Gastrocnemius medialis (tissue), 4 donors: ENCODE measurements around the gene CDH8. TPM values are rescaled to one million over a fixed set of nuclear protein-coding genes. Genes with fewer than 3 reads are reported as not detected.

Source experiments
- ATAC-seq, 2 donors: fragments of 150-250 bp; one replicate each; pipeline ENCODE4 v1.9.1; 2016
- DNase-seq, 2 donors: peaks; one replicate each; pipeline ENCODE4 v3.0.0-alpha.2; 2019
- H3K27ac ChIP-seq, 4 donors: fragments of 200-600 bp; sonication (generic); 1 replicate in 1 of 4; 2 replicates in 3 of 4; pipeline ENCODE4 v1.5.1; 2016 to 2018; ENCODE audit warnings: mild to moderate bottlenecking in 2 of 4, moderate library complexity in 1 of 4
- H3K27me3 ChIP-seq, 3 donors: fragments of 200-600 bp; sonication (generic) in 2 of 3; 1 replicate in 1 of 3; 2 replicates in 2 of 3; pipeline versions ENCODE4 v1.5.1 to v1.6.0; 2016 to 2019; ENCODE audit warnings: mild to moderate bottlenecking in 1 of 3, moderate library complexity in 1 of 3
- H3K36me3 ChIP-seq, 2 donors: fragments of 200-600 bp; sonication (generic) in 1 of 2; one replicate each; pipeline ENCODE4 v1.5.1; 2017 to 2018
- H3K4me1 ChIP-seq, 2 donors: fragments of 200-600 bp; sonication (generic) in 1 of 2; one replicate each; pipeline ENCODE4 v1.5.1; 2016 to 2017; ENCODE audit warnings: mild to moderate bottlenecking in 2 of 2
- H3K4me3 ChIP-seq, 4 donors: fragments of 200-600 bp; sonication (generic) in 3 of 4; 1 replicate in 1 of 4; 2 replicates in 3 of 4; pipeline ENCODE4 v1.5.1; 2016 to 2019; ENCODE audit warnings: mild to moderate bottlenecking in 2 of 4
- H3K9me3 ChIP-seq, 3 donors: fragments of 200-600 bp; sonication (generic) in 2 of 3; 1 replicate in 1 of 3; 2 replicates in 2 of 3; pipeline ENCODE4 v1.5.1; 2016 to 2019
- POLR2A ChIP-seq, 2 donors: fragments of 450-650 bp; IDR thresholded peaks; one replicate each; pipeline ENCODE4 v1.6.1; 2017; ENCODE audit warnings: antibody characterized with exemption in 2 of 2, mild to moderate bottlenecking in 2 of 2, moderate library complexity in 2 of 2
- in situ Hi-C, 4 donors: fragments of 200-750 bp; cut with MboI; loops; one replicate each; pipeline versions ENCODE4 v1.15.0 to v1.8.0; 2017; ENCODE audit warnings: low sequenced_read_pairs in 4 of 4
- intact Hi-C: fragments of 100-400 bp; cut with DNase I; formaldehyde crosslinking; loops from one replicate; pipeline ENCODE4 v1.15.1; 2023; ENCODE audit warnings: low total_unique reads
- total RNA-seq, 4 donors: library from RNA; depleted of rRNA; stranded (reverse); fragments of >200 nt; gene quantifications; one replicate each; pipeline versions ENCODE4 v1.1.0 to v1.2.3, GENCODE V29; 2016
- TF ChIP-seq, protein P1 (sequence below), 5 experiments: fragments of 450-650 bp in 3 of 5; fragments of 200-600 bp in 2 of 5; sonication (generic) in 2 of 5; IDR thresholded peaks in 4 of 5; conservative IDR thresholded peaks in 1 of 5; 1 replicate in 4 of 5; 2 replicates in 1 of 5; pipeline ENCODE4 v1.5.1; 2016 to 2019; ENCODE audit warnings: antibody characterized with exemption in 5 of 5, mild to moderate bottlenecking in 3 of 5, moderate library complexity in 3 of 5

Gene CDH8
- total RNA-seq, 4 donors from 2014 or later, result 0.04 to 0.20 (median 0.17) TPM; not detected in 1

DNA sequence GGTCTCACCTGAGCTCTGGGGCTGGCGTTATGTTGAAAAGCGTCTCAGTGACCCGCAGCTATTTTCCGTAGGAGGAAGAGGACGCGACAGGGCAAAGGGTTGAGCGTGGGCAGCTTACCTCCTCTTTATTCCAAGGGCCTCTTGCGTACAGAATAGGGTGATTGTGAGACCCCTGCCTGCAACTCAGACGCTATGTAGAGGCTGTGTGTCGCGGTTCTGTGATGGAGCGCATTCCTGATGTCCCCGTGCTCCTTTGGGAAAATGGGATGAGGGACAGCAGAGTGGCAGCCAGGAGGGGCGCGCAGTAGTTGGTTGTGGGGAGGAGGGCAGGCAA lies 531 bp upstream of the CDH8 start:
- Histone ChIP-seq H3K27ac (no peak overlapping the region), H3K4me1 (no peaks in the 10 kb centered on the region), H3K4me3 (peak overlapping the region in 1 of 4 donors; percentile 42), H3K36me3 (no peaks in the 10 kb centered on the region), H3K9me3 (no peaks in the 10 kb centered on the region), H3K27me3 (peaks cover 13 to 23% (median 19%) of the 10 kb centered on the region in 3 donors)
- TF ChIP-seq, protein P1, sequence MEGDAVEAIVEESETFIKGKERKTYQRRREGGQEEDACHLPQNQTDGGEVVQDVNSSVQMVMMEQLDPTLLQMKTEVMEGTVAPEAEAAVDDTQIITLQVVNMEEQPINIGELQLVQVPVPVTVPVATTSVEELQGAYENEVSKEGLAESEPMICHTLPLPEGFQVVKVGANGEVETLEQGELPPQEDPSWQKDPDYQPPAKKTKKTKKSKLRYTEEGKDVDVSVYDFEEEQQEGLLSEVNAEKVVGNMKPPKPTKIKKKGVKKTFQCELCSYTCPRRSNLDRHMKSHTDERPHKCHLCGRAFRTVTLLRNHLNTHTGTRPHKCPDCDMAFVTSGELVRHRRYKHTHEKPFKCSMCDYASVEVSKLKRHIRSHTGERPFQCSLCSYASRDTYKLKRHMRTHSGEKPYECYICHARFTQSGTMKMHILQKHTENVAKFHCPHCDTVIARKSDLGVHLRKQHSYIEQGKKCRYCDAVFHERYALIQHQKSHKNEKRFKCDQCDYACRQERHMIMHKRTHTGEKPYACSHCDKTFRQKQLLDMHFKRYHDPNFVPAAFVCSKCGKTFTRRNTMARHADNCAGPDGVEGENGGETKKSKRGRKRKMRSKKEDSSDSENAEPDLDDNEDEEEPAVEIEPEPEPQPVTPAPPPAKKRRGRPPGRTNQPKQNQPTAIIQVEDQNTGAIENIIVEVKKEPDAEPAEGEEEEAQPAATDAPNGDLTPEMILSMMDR (IDR thresholded peaks at IDR 0.05 in 4 of 5, conservative IDR thresholded peaks at IDR 0.05 in 1 of 5), result no peak
- TF ChIP-seq POLR2A (IDR thresholded peaks at IDR 0.05), result no peak
- in situ Hi-C loops, result no loop called here
- DNase-seq (no peak), ATAC-seq (no peak)
- intact Hi-C loops, result no loop called here

DNA sequence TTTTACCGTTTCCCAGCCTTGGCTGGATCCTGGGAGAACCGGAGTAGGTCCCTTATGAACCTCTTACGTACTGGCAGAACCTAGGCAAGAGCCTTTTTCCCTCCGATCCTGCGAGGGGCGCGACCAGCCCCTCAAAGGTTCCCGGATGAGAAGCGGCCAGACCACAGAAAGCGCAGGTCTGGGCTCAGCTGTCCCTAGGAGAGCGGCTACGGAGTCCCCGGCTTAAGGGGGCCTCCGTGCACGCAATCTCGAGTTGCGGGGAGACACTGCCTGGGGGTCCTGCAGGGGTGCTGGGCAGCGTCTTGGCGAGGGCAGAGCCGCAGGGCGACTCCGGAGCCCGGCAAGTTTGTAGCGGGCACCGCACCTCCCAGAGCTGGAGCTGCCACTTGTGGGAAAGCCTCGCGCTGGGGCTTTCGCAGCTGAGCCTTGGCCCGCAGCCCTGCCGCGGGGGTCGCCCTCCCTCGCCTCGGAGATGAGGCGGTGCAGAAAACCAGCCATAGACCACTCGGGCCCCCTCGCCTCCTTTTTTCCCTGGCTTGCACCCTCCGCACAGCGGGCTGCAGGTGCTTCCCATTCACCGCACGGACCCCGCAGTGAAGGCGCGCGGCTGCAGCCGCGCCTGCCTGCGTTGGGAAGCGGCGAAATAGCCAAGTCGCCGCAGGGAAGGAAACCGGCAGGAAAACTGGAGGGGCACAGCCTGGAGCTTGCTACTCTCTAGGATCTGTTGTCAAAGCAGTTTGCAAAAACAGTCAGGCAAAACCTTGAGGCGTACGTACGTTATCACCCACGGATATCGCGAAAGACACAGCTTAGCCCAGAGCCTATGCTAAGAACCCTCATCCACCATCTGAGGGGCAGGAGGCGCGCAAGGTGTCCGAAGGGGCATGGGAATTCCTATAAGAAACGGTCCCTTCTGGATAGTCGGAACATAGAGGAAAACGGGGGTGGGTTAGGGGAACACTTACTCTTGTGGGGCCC lies 834 bp downstream of the CDH8 start:
- no peaks in the 10 kb centered on the region for H3K4me1 ChIP-seq
- ATAC-seq, result no peak
- no peak overlapping the region for H3K27ac ChIP-seq
- no peaks in the 10 kb centered on the region for H3K36me3 ChIP-seq
- intact Hi-C loops, result no loop called here
- H3K9me3 ChIP-seq, result no peaks in the 10 kb centered on the region
- in situ Hi-C loops, result no loop called here
- H3K4me3 ChIP-seq, result peak overlapping the region; percentile 15 to 42 (median 30)
- H3K27me3 ChIP-seq, result peaks cover 13 to 23% (median 19%) of the 10 kb centered on the region in 3 donors
- no peak for TF ChIP-seq POLR2A (IDR thresholded peaks at IDR 0.05)
- TF ChIP-seq, protein P1 (IDR thresholded peaks at IDR 0.05 in 4 of 5, conservative IDR thresholded peaks at IDR 0.05 in 1 of 5), result no peak
- no peak for DNase-seq

DNA sequence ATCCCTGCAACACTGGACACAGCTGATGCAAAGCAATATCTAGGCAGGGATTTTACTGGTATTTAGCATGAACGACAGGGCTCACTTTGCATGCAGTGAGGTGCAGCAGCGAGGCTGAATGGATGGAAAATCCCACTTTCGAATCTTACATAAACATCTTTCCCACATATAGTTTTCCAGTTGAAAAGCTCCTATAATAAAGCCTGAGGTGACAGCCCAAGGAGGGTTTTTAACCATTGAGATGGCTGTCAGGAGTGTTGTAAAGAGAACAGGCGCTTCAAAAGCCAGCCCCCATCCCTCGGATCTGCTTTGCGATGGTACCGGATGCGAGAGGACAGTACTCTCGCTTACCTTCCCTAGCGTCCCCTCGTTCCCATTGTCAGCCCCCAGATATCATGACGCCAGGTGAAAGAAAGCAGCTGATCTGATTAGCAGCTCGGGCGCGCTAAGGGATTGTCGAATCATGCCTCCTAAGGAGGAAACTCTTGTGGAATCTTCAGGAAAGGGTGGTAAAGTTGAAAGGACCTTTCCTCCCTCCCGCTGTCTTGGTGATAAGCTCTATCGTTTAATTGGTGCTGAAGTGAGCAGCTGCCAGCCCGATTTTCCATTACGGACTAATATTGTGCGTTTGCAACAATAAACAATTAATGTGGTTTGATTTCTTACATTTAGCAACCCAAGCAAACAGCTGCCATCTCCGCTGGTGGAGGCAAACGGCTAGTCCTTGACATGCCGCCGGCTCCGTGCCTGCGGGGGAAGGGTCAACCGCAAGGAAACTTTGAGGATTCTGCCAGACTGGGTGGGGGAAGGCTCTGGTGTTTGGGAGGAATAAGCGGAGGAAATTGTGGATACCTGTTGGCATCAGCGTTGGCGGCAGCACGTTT lies 1.8 kb downstream of the CDH8 start:
- H3K9me3 ChIP-seq, result no peaks in the 10 kb centered on the region
- in situ Hi-C loops, result no loop called here
- no peaks in the 10 kb centered on the region for H3K4me1 ChIP-seq
- DNase-seq (no peak), ATAC-seq (no peak)
- peak overlapping the region; percentile 15 to 42 (median 29) for H3K4me3 ChIP-seq
- H3K36me3 ChIP-seq, result no peaks in the 10 kb centered on the region
- intact Hi-C loops, result no loop called here
- peaks cover 13 to 23% (median 19%) of the 10 kb centered on the region in 3 donors for H3K27me3 ChIP-seq
- TF ChIP-seq, protein P1 (IDR thresholded peaks at IDR 0.05 in 4 of 5, conservative IDR thresholded peaks at IDR 0.05 in 1 of 5), result no peak
- TF ChIP-seq POLR2A (IDR thresholded peaks at IDR 0.05), result no peak
- H3K27ac ChIP-seq, result no peak overlapping the region

DNA sequence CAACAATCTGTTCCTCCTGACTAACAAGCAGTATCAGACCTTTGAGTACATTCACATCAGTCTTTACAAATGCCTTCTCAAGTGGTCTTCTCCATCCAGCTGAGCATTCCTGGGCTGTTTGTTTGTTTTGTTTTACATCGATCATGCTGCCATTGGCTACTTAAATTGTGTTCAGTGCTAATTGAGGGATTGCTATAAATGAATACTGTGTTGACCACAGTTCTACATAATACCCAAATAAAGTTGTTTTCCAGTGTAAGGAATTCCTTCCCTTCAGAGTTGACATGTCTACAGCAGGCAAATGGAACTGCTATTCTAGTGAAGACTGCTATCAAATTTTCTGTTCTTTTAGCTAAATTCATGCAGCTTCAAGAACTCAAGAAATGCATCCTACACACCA lies 3.2 kb downstream of the CDH8 start:
- no peak for TF ChIP-seq POLR2A (IDR thresholded peaks at IDR 0.05)
- TF ChIP-seq, protein P1 (IDR thresholded peaks at IDR 0.05 in 4 of 5, conservative IDR thresholded peaks at IDR 0.05 in 1 of 5), result no peak
- Histone ChIP-seq H3K36me3 (no peaks in the 10 kb centered on the region), H3K27ac (no peak overlapping the region), H3K4me3 (no peak overlapping the region), H3K27me3 (peaks cover 10 to 23% (median 19%) of the 10 kb centered on the region in 3 donors), H3K9me3 (no peaks in the 10 kb centered on the region), H3K4me1 (no peaks in the 10 kb centered on the region)
- ATAC-seq (no peak), DNase-seq (no peak)
- in situ Hi-C loops (no loop called here), intact Hi-C loops (no loop called here)
